Hepatocyte (in vitro differentiated cells): ENCODE measurements around the gene MAPK14. TPM values are rescaled to one million over a fixed set of nuclear protein-coding genes. Genes with fewer than 3 reads are reported as not detected.

Experiments
- DNase-seq: peaks from one replicate; pipeline ENCODE4 v3.0.0-alpha.2; 2016; ENCODE audit warnings: low spot score
- H2AFZ ChIP-seq: fragments of 200-600 bp; sonication (generic); 2 replicates; pipeline ENCODE4 v1.6.0; 2016; ENCODE audit warnings: antibody characterized with exemption, mild to moderate bottlenecking
- H3K27ac ChIP-seq: fragments of 200-600 bp; sonication (generic); 2 replicates; pipeline ENCODE4 v1.5.1; 2016; ENCODE audit warnings: mild to moderate bottlenecking
- H3K27me3 ChIP-seq: fragments of 200-600 bp; sonication (generic); 2 replicates; pipeline ENCODE4 v1.6.1; 2016
- H3K36me3 ChIP-seq: fragments of 200-600 bp; sonication (generic); replicated peaks from 2 replicates; pipeline ENCODE4 v1.5.1; 2016; ENCODE audit warnings: low read depth; ENCODE audit not compliant: insufficient read depth
- H3K4me1 ChIP-seq: fragments of 200-600 bp; sonication (generic); 2 replicates; pipeline ENCODE4 v1.5.1; 2016; ENCODE audit warnings: mild to moderate bottlenecking, moderate library complexity; ENCODE audit not compliant: insufficient read depth
- H3K4me2 ChIP-seq: fragments of 200-600 bp; sonication (generic); 2 replicates; pipeline ENCODE4 v1.6.0; 2016
- H3K4me3 ChIP-seq: fragments of 200-600 bp; sonication (generic); 2 replicates; pipeline ENCODE4 v1.5.1; 2016; ENCODE audit warnings: mild to moderate bottlenecking
- H3K79me2 ChIP-seq: fragments of 200-600 bp; sonication (generic); 2 replicates; pipeline ENCODE4 v1.6.0; 2017; ENCODE audit warnings: mild to moderate bottlenecking
- H3K9me2 ChIP-seq: fragments of 200-600 bp; sonication (generic); replicated peaks from 2 replicates; pipeline ENCODE4 v1.6.0; 2017; ENCODE audit warnings: mild to moderate bottlenecking; ENCODE audit not compliant: insufficient read depth
- H3K9me3 ChIP-seq: fragments of 200-600 bp; sonication (generic); 2 replicates; pipeline ENCODE4 v1.5.1; 2016; ENCODE audit warnings: low read depth, mild to moderate bottlenecking
- H4K20me1 ChIP-seq: fragments of 200-600 bp; sonication (generic); 2 replicates; pipeline ENCODE4 v1.6.0; 2016; ENCODE audit warnings: mild to moderate bottlenecking; ENCODE audit not compliant: insufficient read depth, poor library complexity, severe bottlenecking
- EZH2 ChIP-seq: fragments of 200-600 bp; sonication (generic); IDR thresholded peaks from 2 replicates; pipeline ENCODE4 v1.6.1; 2016; ENCODE audit warnings: antibody characterized with exemption, mild to moderate bottlenecking, borderline replicate concordance
- EZH2phosphoT487 ChIP-seq: fragments of 200-600 bp; sonication (generic); IDR thresholded peaks from one replicate; pipeline ENCODE4 v1.6.1; 2018; ENCODE audit warnings: antibody characterized with exemption, mild to moderate bottlenecking, low read depth, moderate library complexity; ENCODE audit not compliant: unreplicated experiment, severe bottlenecking
- WGBS: methylation state at CpG from one replicate; pipeline ENCODE4 v1.1.6; 2016; ENCODE audit warnings: low lambda C conversion rate; ENCODE audit errors: missing lambda C conversion rate; 5-methylcytosine and 5-hydroxymethylcytosine counted together
- polyA plus RNA-seq: library from polyadenylated mRNA; unstranded; fragments of >200 nt; fragmentation: Nextera tagmentation; extraction: Ambion mirVana; gene quantifications from 2 replicates; pipeline ENCODE4 v1.2.1, GENCODE V29; 2016
- total RNA-seq: library from RNA; depleted of rRNA; stranded (reverse); fragments of >200 nt; gene quantifications from 2 replicates; pipeline ENCODE4 v1.2.3, GENCODE V29; 2014
- TF ChIP-seq, protein P1 (sequence below): fragments of 200-600 bp; sonication (generic); IDR thresholded peaks from 2 replicates; pipeline ENCODE4 v1.5.1; 2016; ENCODE audit warnings: antibody characterized with exemption, mild to moderate bottlenecking; ENCODE audit not compliant: poor library complexity

Gene MAPK14
- total and polyA plus RNA-seq, 2 experiments from 2014 or later, result 46.8 to 86.5 TPM

DNA sequence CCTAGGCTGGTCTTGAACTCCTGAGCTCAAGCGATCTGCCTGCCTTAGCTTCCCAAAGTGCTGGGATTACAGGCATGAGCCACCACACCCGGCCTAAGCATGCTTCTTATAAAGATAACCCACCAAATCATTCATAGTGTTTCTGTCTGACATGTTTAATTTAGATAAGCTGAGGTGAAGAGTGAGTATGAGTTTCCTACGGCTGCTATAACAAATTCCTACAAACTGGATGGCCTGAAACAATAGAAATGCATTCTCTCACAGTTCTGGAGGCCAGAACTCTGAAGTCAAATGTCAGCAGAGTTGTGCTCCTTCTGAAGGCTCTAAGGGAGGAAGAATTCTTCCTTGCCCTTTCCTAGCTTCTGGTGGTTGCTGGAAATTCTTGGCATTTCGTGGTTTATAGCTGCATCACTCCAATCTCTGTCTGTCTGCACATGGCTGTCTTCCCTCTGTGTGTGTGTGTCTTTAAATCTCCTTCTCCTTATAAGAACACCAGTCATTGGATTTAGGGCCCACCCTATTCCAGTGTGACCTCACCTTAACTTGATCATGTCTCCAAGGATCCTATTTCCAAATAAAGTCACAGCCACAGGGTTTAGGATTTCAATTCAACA lies 132.6 kb downstream of the MAPK14 start:
- no peak overlapping the region for H2AFZ ChIP-seq
- TF ChIP-seq EZH2phosphoT487 (no peak), EZH2 (no peak)
- TF ChIP-seq, protein P1, sequence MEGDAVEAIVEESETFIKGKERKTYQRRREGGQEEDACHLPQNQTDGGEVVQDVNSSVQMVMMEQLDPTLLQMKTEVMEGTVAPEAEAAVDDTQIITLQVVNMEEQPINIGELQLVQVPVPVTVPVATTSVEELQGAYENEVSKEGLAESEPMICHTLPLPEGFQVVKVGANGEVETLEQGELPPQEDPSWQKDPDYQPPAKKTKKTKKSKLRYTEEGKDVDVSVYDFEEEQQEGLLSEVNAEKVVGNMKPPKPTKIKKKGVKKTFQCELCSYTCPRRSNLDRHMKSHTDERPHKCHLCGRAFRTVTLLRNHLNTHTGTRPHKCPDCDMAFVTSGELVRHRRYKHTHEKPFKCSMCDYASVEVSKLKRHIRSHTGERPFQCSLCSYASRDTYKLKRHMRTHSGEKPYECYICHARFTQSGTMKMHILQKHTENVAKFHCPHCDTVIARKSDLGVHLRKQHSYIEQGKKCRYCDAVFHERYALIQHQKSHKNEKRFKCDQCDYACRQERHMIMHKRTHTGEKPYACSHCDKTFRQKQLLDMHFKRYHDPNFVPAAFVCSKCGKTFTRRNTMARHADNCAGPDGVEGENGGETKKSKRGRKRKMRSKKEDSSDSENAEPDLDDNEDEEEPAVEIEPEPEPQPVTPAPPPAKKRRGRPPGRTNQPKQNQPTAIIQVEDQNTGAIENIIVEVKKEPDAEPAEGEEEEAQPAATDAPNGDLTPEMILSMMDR, result no peak
- no peak overlapping the region for H3K27ac ChIP-seq
- H3K36me3 ChIP-seq, result no peaks in the 10 kb centered on the region
- no peak for DNase-seq
- H4K20me1 ChIP-seq, result no peaks in the 10 kb centered on the region
- whole genome bisulfite sequencing, result 91% methylated on average over 4 of the region's 4 CpGs
- H3K79me2 ChIP-seq, result no peaks in the 10 kb centered on the region
- H3K9me3 ChIP-seq, result no peaks in the 10 kb centered on the region
- H3K4me1 ChIP-seq, result no peaks in the 10 kb centered on the region
- H3K27me3 ChIP-seq, result no peaks in the 10 kb centered on the region
- no peaks in the 10 kb centered on the region for H3K9me2 ChIP-seq
- no peak overlapping the region for H3K4me2 ChIP-seq
- no peak overlapping the region for H3K4me3 ChIP-seq

Other genes starting within 250 kb of the MAPK14 start
- gene CLPSL1, start 246.8 kb upstream of the MAPK14 start, total RNA-seq, result not detected in 2 replicates
- gene CLPSL1, start 246.8 kb upstream of the MAPK14 start, polyA plus RNA-seq, result not detected in 2 replicates
- gene CLPS, start 230.5 kb upstream of the MAPK14 start, total RNA-seq, result not detected in 2 replicates
- gene CLPS, start 230.5 kb upstream of the MAPK14 start, polyA plus RNA-seq, result 0.88 and 1.2 TPM in 2 replicates
- gene LHFPL5, start 222.5 kb upstream of the MAPK14 start, total RNA-seq, result not detected in 2 replicates
- 0.10 TPM in 1 of 2 replicates, not detected in the other for gene LHFPL5, start 222.5 kb upstream of the MAPK14 start, polyA plus RNA-seq
- gene SRPK1, start 106.7 kb upstream of the MAPK14 start, total RNA-seq, result 63.9 and 69.4 TPM in 2 replicates
- 39.3 and 48.0 TPM in 2 replicates for gene SRPK1, start 106.7 kb upstream of the MAPK14 start, polyA plus RNA-seq
- gene SLC26A8, start 3.2 kb upstream of the MAPK14 start, total RNA-seq, result 0.48 TPM in 1 of 2 replicates, not detected in the other
- gene SLC26A8, start 3.2 kb upstream of the MAPK14 start, polyA plus RNA-seq, result 0.18 TPM in 1 of 2 replicates, not detected in the other
- gene MAPK13, start 102.7 kb downstream of the MAPK14 start, total RNA-seq, result 41.2 and 43.6 TPM in 2 replicates
- gene MAPK13, start 102.7 kb downstream of the MAPK14 start, polyA plus RNA-seq, result 47.6 and 50.2 TPM in 2 replicates
- gene BRPF3, start 168.9 kb downstream of the MAPK14 start, total RNA-seq, result 31.4 and 33.7 TPM in 2 replicates
- 25.5 and 25.9 TPM in 2 replicates for gene BRPF3, start 168.9 kb downstream of the MAPK14 start, polyA plus RNA-seq
- 0.57 TPM in 1 of 2 replicates, not detected in the other for gene PNPLA1, start 242.3 kb downstream of the MAPK14 start, total RNA-seq
- 0.48 and 0.64 TPM in 2 replicates for gene PNPLA1, start 242.3 kb downstream of the MAPK14 start, polyA plus RNA-seq